DMS153 treated with DMSO at 0.1 percent for 48 hours (cell line): Measurements from ENCODE around the gene HDAC11.

Source experiments
- DNase-seq: peaks from one replicate; lab custom pipeline; 2025; ENCODE audit not compliant: unreplicated experiment; lab: John Stamatoyannopoulos, UW

Gene HDAC11

DNA sequence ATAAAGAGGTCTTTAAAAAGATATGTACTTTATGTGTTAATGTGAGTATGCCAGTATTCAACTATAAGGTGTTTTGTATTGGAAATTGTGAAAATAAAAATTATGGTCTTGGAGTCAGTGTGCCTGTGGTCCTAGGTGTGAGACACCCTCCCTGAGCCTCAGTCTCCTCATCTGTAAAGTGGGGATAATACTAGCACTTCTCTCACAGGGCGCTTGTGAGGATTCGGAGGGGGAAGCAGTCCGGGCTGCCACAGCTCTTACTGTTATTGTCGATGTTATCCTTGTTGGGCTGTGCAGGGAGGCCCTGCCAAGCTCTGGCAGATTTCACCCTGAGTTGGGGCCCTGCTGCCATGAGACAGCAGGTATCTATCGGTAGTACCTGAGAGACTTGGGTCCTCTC lies 42.1 kb downstream of the HDAC11 start:
- no peak for DNase-seq

DNA sequence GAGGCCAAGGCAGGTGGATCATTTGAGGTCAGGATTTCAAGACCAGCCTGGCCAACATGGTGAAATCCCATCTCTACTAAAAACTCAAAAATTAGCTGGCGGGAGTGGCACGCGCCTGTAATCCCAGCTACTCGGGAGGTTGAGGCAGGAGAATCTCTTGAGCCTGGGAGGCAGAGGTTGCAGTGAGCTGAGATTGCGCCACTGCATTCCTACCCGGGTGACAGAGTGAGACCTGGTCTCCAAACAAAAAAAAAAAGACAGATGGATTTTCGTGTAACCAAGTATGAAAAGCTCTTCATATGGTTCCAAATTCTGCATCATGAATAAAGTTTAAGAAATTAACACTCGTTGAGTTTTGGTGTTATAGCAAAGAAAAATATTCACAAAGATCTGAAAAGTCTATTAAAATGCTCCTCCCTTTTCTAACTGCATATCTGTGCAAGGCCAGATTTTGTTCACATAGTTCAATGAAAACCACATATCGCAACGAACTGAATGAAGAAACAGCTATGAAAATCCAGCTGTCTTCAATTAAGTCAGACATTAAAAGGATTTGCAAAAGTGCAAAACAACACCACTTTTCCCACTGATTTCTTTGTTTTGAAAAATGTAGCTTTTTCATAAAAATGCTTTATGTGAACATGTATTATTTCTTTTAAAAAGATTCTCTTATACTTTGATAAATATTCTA lies 45.0 kb downstream of the HDAC11 start:
- DNase-seq, result no peak

DNA sequence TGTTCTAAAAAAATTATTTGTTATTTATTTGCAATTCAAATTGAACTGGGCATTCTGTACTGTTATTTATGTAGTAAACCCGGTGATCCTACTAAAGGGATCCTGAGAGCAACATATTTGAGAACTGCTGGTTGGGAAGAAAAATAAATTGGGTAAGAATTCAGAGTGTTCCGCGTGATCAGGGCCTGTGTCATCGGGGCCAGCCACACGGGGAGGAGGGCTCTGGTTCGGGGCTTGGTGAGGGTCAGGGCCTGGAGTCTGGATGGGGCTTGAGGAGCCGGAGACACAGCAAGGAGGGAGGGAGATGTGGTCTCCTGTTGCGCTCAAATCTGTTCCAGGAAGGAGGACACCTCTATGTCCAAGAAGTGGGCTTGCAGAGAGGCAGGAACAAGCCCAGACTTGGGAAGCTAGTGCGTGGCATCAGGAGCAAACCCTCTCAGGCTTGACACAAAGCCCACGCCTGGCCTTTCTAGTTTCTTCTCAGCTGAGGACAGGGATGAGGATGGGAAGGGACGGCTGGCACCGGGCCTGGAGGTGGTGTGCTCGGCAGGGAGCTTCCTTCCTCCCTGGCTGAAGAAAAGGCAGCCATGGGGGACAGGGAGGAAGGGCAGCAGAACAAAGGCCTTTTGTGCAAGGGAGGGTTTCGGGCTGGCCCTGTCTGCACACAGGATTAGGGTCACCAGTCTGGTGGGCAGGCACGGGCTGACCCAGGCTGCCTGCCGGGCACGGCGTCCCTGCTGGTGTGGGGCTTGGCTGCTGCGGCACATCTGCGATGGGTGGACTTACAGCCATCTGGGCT lies 45.9 kb downstream of the HDAC11 start:
- DNase-seq, result no peak

GRCh38 chr3:13526626-13526949 lies 46.5 kb downstream of the HDAC11 start:
- DNase-seq, result no peak

- no peak for DNase-seq
Measured at GRCh38 chr3:13528217-13528867, 48.2 kb downstream of the HDAC11 start.

GRCh38 chr3:13529196-13530112 lies 49.3 kb downstream of the HDAC11 start:
- DNase-seq, result no peak

- no peak for DNase-seq
Measured at GRCh38 chr3:13530241-13531009, 50.3 kb downstream of the HDAC11 start.

GRCh38 chr3:13532085-13532484 lies 52.0 kb downstream of the HDAC11 start:
- no peak for DNase-seq

- DNase-seq, result no peak
Measured at GRCh38 chr3:13532631-13533030, 52.5 kb downstream of the HDAC11 start.

DNA sequence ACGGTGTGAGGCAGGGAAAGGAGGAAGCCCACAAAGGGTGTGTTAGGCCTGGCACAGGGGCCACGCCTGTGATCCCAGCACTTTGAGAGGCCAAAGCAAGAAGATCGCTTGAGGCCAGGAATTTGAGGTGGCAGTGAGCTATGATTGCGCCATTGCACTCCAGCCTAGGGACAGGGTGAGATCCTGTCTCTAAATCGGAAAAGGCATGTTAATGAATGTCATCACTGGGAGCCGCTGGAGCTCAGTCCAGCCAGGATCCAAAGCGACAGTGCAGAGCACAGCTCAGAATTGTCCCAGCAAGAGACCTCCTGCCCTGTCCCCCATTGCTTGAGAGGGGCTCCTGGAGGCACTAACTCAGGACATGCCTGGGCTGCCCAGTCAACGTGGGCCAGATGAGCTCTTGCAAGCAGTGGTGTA lies 53.8 kb downstream of the HDAC11 start:
- DNase-seq, result no peak

GRCh38 chr3:13535526-13535875 lies 55.4 kb downstream of the HDAC11 start:
- DNase-seq, result no peak

- DNase-seq, result no peak
Measured at GRCh38 chr3:13535905-13536304, 55.8 kb downstream of the HDAC11 start.

DNA sequence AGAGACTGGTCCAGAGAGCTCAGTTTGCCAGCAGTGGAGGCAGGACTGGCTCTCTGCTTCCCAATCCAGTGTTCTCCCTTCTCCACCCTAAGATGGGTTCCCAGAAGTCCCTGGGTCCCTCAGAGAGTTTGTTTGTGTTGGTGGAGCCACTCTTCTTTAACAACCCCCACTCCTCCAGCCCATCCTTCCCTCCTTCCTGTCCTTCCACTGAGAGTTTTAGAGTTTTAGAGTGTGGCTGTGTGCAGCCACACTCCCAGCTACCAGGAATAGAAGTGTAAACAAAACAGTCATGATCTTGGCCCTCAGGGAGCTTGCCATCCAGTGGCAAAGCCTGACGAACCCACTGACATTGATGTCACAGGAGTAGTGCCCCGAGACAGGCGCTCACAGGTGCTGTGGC lies 56.3 kb downstream of the HDAC11 start:
- DNase-seq, result no peak

- DNase-seq, result no peak
Measured at GRCh38 chr3:13536832-13537231, 56.7 kb downstream of the HDAC11 start.

DNA sequence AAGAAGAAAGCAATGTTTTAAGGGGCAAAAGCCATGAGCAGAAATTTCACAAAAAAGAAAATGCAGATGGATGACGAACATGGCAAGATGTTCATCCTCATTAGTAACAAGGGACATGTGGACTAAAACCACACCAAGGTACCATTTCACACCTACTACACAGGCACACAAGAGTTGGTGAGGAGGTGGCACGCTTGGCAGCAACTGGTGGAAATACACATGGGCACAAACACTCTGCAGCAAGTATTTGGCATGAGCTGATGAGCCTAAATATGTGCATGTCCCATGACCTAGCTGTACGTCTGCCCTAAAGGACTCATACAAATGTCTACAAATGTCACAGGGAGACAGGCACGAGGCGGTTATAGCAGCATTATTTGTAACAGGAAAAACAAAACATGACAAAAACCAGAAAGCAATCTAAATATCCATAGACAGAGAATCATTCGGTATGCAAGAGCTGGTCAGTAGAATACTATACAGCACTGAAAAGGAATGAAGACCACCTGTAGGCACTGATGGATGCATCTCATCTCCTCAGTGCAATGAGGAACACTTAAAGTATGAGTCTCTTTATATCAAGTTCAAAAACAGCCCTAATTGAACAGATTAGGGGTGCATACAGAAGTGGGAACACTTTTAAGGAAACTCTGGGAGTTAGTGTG lies 57.3 kb downstream of the HDAC11 start:
- no peak for DNase-seq

- DNase-seq, result no peak
Measured at GRCh38 chr3:13537909-13538296, 57.8 kb downstream of the HDAC11 start.

DNA sequence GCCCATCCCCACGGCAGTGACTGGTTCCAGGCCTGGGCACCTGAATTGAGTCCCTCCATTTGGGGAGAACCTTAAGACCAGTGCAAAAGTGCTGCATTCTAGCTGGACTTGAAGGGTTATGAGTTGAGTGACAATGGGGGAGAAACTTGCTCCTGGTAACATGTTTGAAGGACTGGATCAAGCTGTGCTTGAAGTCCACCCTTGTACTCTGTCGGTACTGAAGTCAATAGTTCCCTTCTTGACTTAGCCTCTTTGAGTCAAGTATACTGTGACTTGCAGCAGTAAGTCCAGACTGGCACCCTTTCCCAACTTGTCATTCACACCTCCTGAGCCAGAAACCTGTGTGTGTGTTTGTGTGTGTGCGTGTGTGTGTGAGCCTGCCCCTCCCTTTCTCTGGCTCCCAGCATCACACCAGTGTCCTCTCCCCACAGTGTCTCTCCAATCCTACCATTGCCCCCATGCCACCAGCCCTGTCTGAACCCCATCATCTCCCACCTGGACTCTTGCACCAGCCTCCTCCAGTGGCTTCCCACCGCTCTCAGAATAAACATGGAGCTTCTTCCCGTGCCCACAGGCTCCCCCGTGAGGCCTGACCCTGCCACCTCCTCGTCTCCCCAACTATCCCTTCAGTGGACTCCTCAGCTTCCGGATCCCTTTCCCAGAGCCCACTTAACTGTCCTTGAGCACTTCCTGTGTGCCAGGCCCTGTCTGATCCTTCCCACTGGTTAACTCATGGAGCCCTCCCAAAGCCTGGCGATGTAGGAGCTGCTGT lies 58.6 kb downstream of the HDAC11 start:
- DNase-seq, result no peak

GRCh38 chr3:13539292-13539638 lies 59.2 kb downstream of the HDAC11 start:
- DNase-seq, result no peak

DNA sequence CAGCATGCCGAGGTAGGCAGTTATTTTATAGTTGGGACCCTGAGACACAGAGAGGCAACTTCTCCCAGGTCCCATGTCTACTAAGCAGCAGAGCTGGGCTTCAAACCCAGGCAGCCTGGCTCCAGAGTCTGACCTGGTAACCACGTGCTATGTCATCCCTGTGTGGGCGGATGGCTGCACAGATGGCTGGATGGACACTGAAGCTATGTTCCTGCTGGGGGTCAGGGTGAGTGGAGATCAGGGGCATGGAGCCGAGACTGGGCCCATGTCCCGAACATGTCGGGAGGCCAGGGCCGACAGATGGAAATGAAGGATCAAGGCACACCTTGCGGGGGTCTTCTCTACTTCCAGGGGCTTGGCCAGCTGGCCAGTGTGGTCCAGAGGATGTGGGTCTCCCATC lies 59.6 kb downstream of the HDAC11 start:
- DNase-seq, result no peak
